Measurements from ENCODE around the gene DDX18.

DNA sequence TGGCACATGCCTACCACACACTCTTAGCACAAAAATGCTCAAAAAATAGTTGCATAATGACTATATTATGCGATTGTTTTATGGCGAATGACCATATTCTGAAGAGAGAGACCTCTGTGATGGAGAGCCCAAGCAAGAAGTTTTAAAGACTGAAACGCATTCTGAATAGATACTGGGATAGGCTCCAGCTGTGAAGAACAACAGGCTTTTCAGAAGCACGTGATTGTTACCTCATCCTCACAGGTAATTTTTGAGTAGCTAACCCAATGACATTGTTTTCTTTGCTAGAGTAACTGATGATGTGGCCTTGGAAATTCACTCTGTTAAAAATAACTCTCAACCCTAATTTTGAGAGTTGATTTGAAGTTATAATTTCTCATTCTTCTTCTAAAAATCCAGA is 2.0 kb upstream of the DDX18 start:
- no peak for TF ChIP-seq POLR2A (IDR thresholded peaks at IDR 0.05; ENCODE audit: low read depth, low read length)
- TF ChIP-seq CTCF (IDR thresholded peaks at IDR 0.05; ENCODE audit: extremely low read depth in 1 of 2, insufficient read depth in 1 of 2, low read depth in 1 of 2, low read length in 2 of 2) = no peak
- no peak for TF ChIP-seq MYC (IDR thresholded peaks at IDR 0.05; ENCODE audit: low read depth, low read length)
- TF ChIP-seq EZH2 (IDR thresholded peaks at IDR 0.05; ENCODE audit: borderline replicate concordance, low read depth, low read length, severe bottlenecking) = no peak
- no peak for TF ChIP-seq POLR2AphosphoS5 (IDR thresholded peaks at IDR 0.05; ENCODE audit: insufficient read depth, low read depth, low read length)
- TF ChIP-seq JUN (IDR thresholded peaks at IDR 0.05; ENCODE audit: borderline replicate concordance, insufficient read depth, insufficient read length, low read depth) = no peak
